ENCODE results near the gene FOXN3. TPM values are rescaled to one million over a fixed set of nuclear protein-coding genes. Genes with fewer than 3 reads are reported as not detected.

FOXN3 gene
- total and polyA plus RNA-seq, 10 of the 15 experiments (the other 5 are each of a cell fraction or from before 2014, with no cell fraction given) = 4.5 to 68.9 (median 29.7) TPM

- TF ChIP-seq HDAC2 (IDR thresholded peaks at IDR 0.05) (no peak), ZBTB33 (IDR thresholded peaks at IDR 0.05) (no peak), ZNF592 (IDR thresholded peaks at IDR 0.05) (no peak), SMC3 (IDR thresholded peaks at IDR 0.05; ENCODE audit: borderline replicate concordance, low read length) (peak; percentile 45; the same call in 1 of the 2 replicates), RAD51 (IDR thresholded peaks at IDR 0.05) (no peak), YY1 (IDR thresholded peaks at IDR 0.05; ENCODE audit: low read depth, low read length) (0 out of 2 replicates have a peak, but pooled peaks have one; percentile 42), E2F8 (IDR thresholded peaks at IDR 0.05; ENCODE audit: low read depth, partially characterized antibody) (no peak), RAD21 (IDR thresholded peaks at IDR 0.05; ENCODE audit: insufficient read depth, low read depth, low read length) (peak; percentile 69), ZNF687 (IDR thresholded peaks at IDR 0.05) (no peak), MXI1 (IDR thresholded peaks at IDR 0.05; ENCODE audit: low read depth, low read length) (no peak), MEF2B (IDR thresholded peaks at IDR 0.05; ENCODE audit: partially characterized antibody, poor library complexity, severe bottlenecking) (no peak), E2F4 (IDR thresholded peaks at IDR 0.05; ENCODE audit: low read depth, low read length) (no peak), NFYA (IDR thresholded peaks at IDR 0.05; ENCODE audit: borderline replicate concordance, low read depth, low read length) (no peak), ZNF207 (IDR thresholded peaks at IDR 0.05; ENCODE audit: borderline replicate concordance) (no peak), KDM1A (IDR thresholded peaks at IDR 0.05; ENCODE audit: borderline replicate concordance) (no peak), SPI1 (IDR thresholded peaks at IDR 0.05; ENCODE audit: borderline replicate concordance, insufficient read depth, low read depth, low read length) (no peak)
Observed at GRCh38 chr14:89336338-89336737, 80.7 kb downstream of the FOXN3 start (continued).
